Mesenchymal stem cell (in vitro differentiated cells and primary cell): ENCODE measurements around the gene NLK.

Experiments
- DNase-seq: peaks from one replicate; pipeline ENCODE4 v3.0.0-alpha.2; 2013
- H2AFZ ChIP-seq: one replicate; pipeline ENCODE4 v1.6.1; 2013; ENCODE audit warnings: low read depth, mild to moderate bottlenecking, control low read depth, inconsistent platforms, low read length, moderate library complexity
- H2AK5ac ChIP-seq: 2 replicates; pipeline ENCODE4 v1.6.1; 2013; ENCODE audit warnings: low read length, moderate library complexity, mild to moderate bottlenecking, inconsistent platforms; ENCODE audit not compliant: severe bottlenecking
- H2BK120ac ChIP-seq: one replicate; pipeline ENCODE4 v1.6.1; 2013; ENCODE audit warnings: low read depth, mild to moderate bottlenecking, inconsistent platforms, low read length, moderate library complexity
- H2BK12ac ChIP-seq, 2 experiments: one replicate each; pipeline ENCODE4 v1.6.1; 2013; ENCODE audit warnings: inconsistent platforms in 2 of 2, low read length in 2 of 2, mild to moderate bottlenecking in 2 of 2, moderate library complexity in 2 of 2, control low read depth in 1 of 2
- H2BK15ac ChIP-seq: one replicate; pipeline ENCODE4 v1.6.1; 2013; ENCODE audit warnings: mild to moderate bottlenecking, low read depth, inconsistent platforms; ENCODE audit not compliant: poor library complexity, severe bottlenecking
- H2BK5ac ChIP-seq: 2 replicates; pipeline ENCODE4 v1.6.1; 2013; ENCODE audit warnings: low read depth, mild to moderate bottlenecking, low read length, control low read depth, inconsistent platforms; ENCODE audit not compliant: poor library complexity, severe bottlenecking
- H3K14ac ChIP-seq, 2 experiments: one replicate each; pipeline ENCODE4 v1.6.1; 2013; ENCODE audit warnings: inconsistent platforms in 2 of 2, low read length in 2 of 2, control low read depth in 1 of 2, mild to moderate bottlenecking in 1 of 2, moderate library complexity in 1 of 2
- H3K18ac ChIP-seq, 2 experiments: one replicate each; pipeline ENCODE4 v1.6.1; 2013; ENCODE audit warnings: inconsistent platforms in 2 of 2, low read length in 2 of 2, control low read depth in 1 of 2, low read depth in 1 of 2, mild to moderate bottlenecking in 1 of 2
- H3K23ac ChIP-seq, 2 experiments: one replicate each; pipeline ENCODE4 v1.6.1; 2013; ENCODE audit warnings: inconsistent platforms in 2 of 2, low read length in 2 of 2, mild to moderate bottlenecking in 2 of 2, moderate library complexity in 2 of 2, control low read depth in 1 of 2
- H3K27ac ChIP-seq: 2 replicates; pipeline ENCODE4 v1.5.1; 2013; ENCODE audit warnings: mild to moderate bottlenecking, moderate library complexity, low read length, control low read depth, inconsistent platforms; ENCODE audit not compliant: poor library complexity, severe bottlenecking
- H3K27me3 ChIP-seq, 2 experiments: 2 replicates each; pipeline versions ENCODE4 v1.6.1 to v1.7.0; 2013; ENCODE audit warnings: low read length in 2 of 2, mild to moderate bottlenecking in 2 of 2, moderate library complexity in 2 of 2, control low read depth in 1 of 2, inconsistent platforms in 1 of 2; ENCODE audit not compliant: control insufficient read depth in 1 of 2, insufficient read depth in 1 of 2
- H3K36me3 ChIP-seq, 2 experiments: 2 replicates each; pipeline versions ENCODE4 v1.6.1 to v1.7.0; 2013; ENCODE audit warnings: low read length in 2 of 2, control low read depth in 1 of 2, inconsistent platforms in 1 of 2, low read depth in 1 of 2, mild to moderate bottlenecking in 1 of 2; ENCODE audit not compliant: insufficient read depth in 2 of 2, control insufficient read depth in 1 of 2
- H3K4ac ChIP-seq, 2 experiments: one replicate each; pipeline ENCODE4 v1.6.1; 2013; ENCODE audit warnings: inconsistent platforms in 2 of 2, low read length in 2 of 2, mild to moderate bottlenecking in 2 of 2, moderate library complexity in 2 of 2, control low read depth in 1 of 2, low read depth in 1 of 2
- H3K4me1 ChIP-seq: 2 replicates; pipeline ENCODE4 v1.6.1; 2013; ENCODE audit warnings: low read depth, low read length, control low read depth; ENCODE audit not compliant: control insufficient read depth, insufficient read depth
- H3K4me2 ChIP-seq: 2 replicates; pipeline ENCODE4 v1.6.1; 2013; ENCODE audit warnings: low read length, mild to moderate bottlenecking, inconsistent platforms; ENCODE audit not compliant: poor library complexity, severe bottlenecking
- H3K4me3 ChIP-seq, 2 experiments: 2 replicates each; pipeline versions ENCODE4 v1.5.1 to v1.7.0; 2013; ENCODE audit warnings: low read length in 2 of 2, mild to moderate bottlenecking in 2 of 2, control low read depth in 1 of 2, low read depth in 1 of 2; ENCODE audit not compliant: insufficient read depth in 1 of 2
- H3K79me1 ChIP-seq: replicated peaks from 2 replicates; pipeline ENCODE4 v1.6.1; 2013; ENCODE audit warnings: mild to moderate bottlenecking, control low read depth, low read length, inconsistent platforms; ENCODE audit not compliant: poor library complexity, severe bottlenecking
- H3K9ac ChIP-seq: 2 replicates; pipeline ENCODE4 v1.7.0; 2013; ENCODE audit warnings: mild to moderate bottlenecking, low read length, moderate library complexity
- H3K9me3 ChIP-seq: 2 replicates; pipeline ENCODE4 v1.7.0; 2013; ENCODE audit warnings: mild to moderate bottlenecking, low read length; ENCODE audit not compliant: control insufficient read depth
- H4K8ac ChIP-seq: one replicate; pipeline ENCODE4 v1.6.1; 2013; ENCODE audit warnings: inconsistent platforms, mild to moderate bottlenecking, low read length, moderate library complexity
- H4K91ac ChIP-seq: one replicate; pipeline ENCODE4 v1.6.1; 2013; ENCODE audit warnings: mild to moderate bottlenecking, low read length, inconsistent platforms
- WGBS: methylation state at CpG from one replicate; pipeline ENCODE4 v1.1.7; 2013; ENCODE audit warnings: mixed read lengths; 5-methylcytosine and 5-hydroxymethylcytosine counted together

The NLK gene

DNA sequence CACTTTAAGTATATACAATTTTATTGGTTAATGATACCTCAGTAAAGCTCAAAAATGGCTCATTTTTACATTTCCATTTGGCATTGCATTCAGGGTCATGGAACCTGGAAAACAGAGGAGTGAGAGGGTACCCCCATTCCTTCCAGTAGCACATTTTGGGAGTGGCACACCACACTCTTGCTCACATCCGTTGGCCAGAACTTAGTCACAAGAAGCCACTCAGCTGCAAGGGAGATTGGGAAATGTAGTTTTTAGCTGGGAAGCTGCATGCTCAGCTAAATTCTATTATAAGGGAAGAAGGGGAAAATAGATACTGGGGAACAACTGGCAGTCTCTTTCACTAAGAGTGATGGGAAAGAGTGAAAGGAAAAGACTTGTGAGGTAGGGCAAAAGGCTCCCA, 174.1 kb downstream of the NLK start:
- no peak overlapping the region for H2BK12ac ChIP-seq
- no peak overlapping the region for H2BK15ac ChIP-seq
- no peaks in the 10 kb centered on the region for H3K79me1 ChIP-seq
- no peak overlapping the region for H2AK5ac ChIP-seq
- no peak overlapping the region for H2AFZ ChIP-seq
- H3K4me2 ChIP-seq = no peak overlapping the region
- no peak overlapping the region for H4K91ac ChIP-seq
- DNase-seq = peak; percentile 15
- no peak overlapping the region for H3K4me3 ChIP-seq
- H3K4ac ChIP-seq = no peak overlapping the region
- peaks cover 0 to 4% of the 10 kb centered on the region in 2 experiments for H3K36me3 ChIP-seq
- no peaks in the 10 kb centered on the region for H3K27me3 ChIP-seq
- peaks cover 2% of the 10 kb centered on the region for H3K4me1 ChIP-seq
- no peak overlapping the region for H2BK5ac ChIP-seq
- H3K27ac ChIP-seq = no peak overlapping the region
- H3K9ac ChIP-seq = no peak overlapping the region
- 25% methylated on average over 1 of the region's 1 CpG for WGBS
- H2BK120ac ChIP-seq = no peak overlapping the region
- H4K8ac ChIP-seq = no peak overlapping the region
- no peak overlapping the region for H3K14ac ChIP-seq
- no peak overlapping the region for H3K18ac ChIP-seq
- no peak overlapping the region for H3K23ac ChIP-seq
- no peaks in the 10 kb centered on the region for H3K9me3 ChIP-seq

DNA sequence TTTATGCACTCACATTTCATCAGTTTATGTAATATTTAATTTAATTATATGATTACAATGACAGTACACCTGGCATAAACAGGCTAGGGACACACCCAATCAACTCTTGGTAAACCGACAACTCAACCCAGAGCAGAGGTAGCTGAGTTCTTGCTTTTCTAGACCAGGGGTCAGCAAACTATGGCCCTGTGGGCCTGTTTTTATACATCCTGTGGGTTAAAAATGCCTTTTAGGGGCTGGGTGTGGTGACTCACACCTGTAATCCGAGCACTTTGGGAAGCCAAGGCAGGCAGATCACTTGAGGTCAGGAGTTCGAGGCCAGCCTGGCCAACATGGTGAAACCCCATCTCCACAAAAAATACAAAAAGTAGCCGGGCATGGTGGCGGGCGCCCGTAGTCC, 177.3 kb downstream of the NLK start:
- Histone ChIP-seq H3K4me3 (no peak overlapping the region), H3K23ac (no peak overlapping the region)
- no peak for DNase-seq

DNA sequence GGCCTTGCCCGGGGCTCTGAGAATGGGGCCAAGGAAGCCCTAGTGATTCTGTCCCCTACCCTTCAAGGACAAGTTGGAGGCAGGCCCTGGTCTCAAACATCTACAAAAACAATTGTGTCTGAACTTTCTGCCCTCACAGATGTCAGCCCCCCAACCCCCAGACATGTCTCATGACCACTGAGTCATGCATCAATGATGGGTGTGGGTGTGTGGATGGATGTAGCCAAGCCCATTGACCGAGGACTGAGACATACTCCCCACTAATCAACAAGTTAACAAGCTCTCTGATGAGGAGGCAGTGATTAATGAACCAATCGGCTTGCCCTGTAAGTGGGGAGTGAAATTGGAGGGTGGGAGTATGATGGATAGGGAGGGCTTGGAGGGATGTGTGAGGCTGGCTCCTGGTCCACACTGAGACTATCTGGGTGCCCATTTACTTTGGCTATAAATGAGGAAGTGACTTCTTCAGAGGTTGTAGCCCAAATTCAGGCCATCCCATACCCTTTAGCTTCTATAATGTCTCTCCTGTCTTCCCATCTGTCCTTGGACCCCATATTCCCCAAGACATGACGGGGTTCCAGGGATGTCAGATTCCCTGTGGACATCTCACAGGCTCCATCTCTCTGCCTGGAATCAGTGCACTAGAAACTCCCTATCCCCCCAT, 179.4 kb downstream of the NLK start:
- Histone ChIP-seq H2BK12ac (no peak overlapping the region), H3K4ac (no peak overlapping the region), H2BK15ac (no peak overlapping the region), H3K14ac (no peak overlapping the region), H3K36me3 (no peaks in the 10 kb centered on the region), H3K4me1 (peaks cover 5% of the 10 kb centered on the region), H3K4me2 (no peak overlapping the region), H2AFZ (no peak overlapping the region), H4K8ac (no peak overlapping the region), H4K91ac (no peak overlapping the region), H3K9me3 (no peaks in the 10 kb centered on the region), H3K4me3 (peak overlapping the region in 1 of 2 experiments; percentile 3), H2BK120ac (no peak overlapping the region), H2BK5ac (no peak overlapping the region), H3K79me1 (no peaks in the 10 kb centered on the region), H2AK5ac (no peak overlapping the region), H3K9ac (no peak overlapping the region), H3K23ac (no peak overlapping the region), H3K27ac (no peak overlapping the region), H3K18ac (no peak overlapping the region), H3K27me3 (peaks cover 0 to 14% of the 10 kb centered on the region in 2 experiments)
- DNase-seq = no peak
- 78% methylated on average over 3 of the region's 4 CpGs for WGBS

More for the DNA sequence above, 177.3 kb downstream of the NLK start:
- Histone ChIP-seq H3K36me3 (no peaks in the 10 kb centered on the region), H2BK15ac (no peak overlapping the region), H3K14ac (no peak overlapping the region), H3K9ac (no peak overlapping the region), H3K79me1 (no peaks in the 10 kb centered on the region), H2AK5ac (no peak overlapping the region), H4K8ac (no peak overlapping the region), H3K27me3 (no peaks in the 10 kb centered on the region), H4K91ac (no peak overlapping the region), H3K27ac (no peak overlapping the region), H2BK5ac (no peak overlapping the region), H2AFZ (no peak overlapping the region), H3K4ac (no peak overlapping the region), H3K18ac (no peak overlapping the region), H2BK120ac (no peak overlapping the region), H2BK12ac (no peak overlapping the region), H3K4me2 (no peak overlapping the region), H3K9me3 (no peaks in the 10 kb centered on the region), H3K4me1 (peaks cover 2% of the 10 kb centered on the region)
- 96% methylated on average over 6 of the region's 7 CpGs for WGBS

DNA sequence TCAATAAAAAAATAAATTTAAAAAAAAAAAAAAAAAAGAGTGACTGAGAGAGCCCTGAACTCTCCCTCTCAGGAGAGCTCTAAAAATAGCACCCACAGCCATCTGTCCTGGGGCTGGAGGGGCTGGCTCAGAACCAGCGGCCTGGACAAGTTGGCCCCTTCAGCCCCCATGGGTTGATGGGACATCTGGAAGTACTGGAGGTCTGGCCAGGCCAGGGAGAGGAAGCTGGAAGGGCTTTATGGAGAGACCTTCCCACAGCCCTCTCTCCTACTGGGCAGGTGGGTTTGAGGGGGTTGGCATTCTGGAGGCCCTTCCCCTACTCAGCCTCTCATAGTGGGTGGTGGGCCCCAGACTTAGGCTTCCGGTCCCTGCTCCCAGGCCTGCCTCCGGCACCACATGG, 182.8 kb downstream of the NLK start:
- Histone ChIP-seq H3K23ac (no peak overlapping the region), H2AK5ac (no peak overlapping the region), H2BK12ac (no peak overlapping the region), H3K4me3 (no peak overlapping the region), H3K18ac (no peak overlapping the region), H4K91ac (no peak overlapping the region), H3K9me3 (no peaks in the 10 kb centered on the region), H3K36me3 (no peaks in the 10 kb centered on the region), H2BK15ac (no peak overlapping the region), H3K4me2 (no peak overlapping the region), H4K8ac (no peak overlapping the region), H2BK5ac (no peak overlapping the region), H2AFZ (no peak overlapping the region), H3K14ac (no peak overlapping the region), H3K4ac (no peak overlapping the region), H2BK120ac (no peak overlapping the region), H3K79me1 (no peaks in the 10 kb centered on the region), H3K27me3 (peaks cover 23 to 47% of the 10 kb centered on the region in 2 experiments), H3K9ac (no peak overlapping the region), H3K4me1 (peaks cover 16% of the 10 kb centered on the region), H3K27ac (no peak overlapping the region)
- peak; percentile 10 for DNase-seq
- 99% methylated on average over 2 of the region's 3 CpGs for WGBS
